ENCODE data around the gene IZUMO2. TPM values are rescaled to one million over a fixed set of nuclear protein-coding genes. Genes with fewer than 3 reads are reported as not detected.
"Not testable (repeated sequence)": the region's sequence is repeated elsewhere in the genome, so short reads cannot be mapped to it uniquely, and the experiment has no call there.

The IZUMO2 gene
- total RNA-seq, 1 donor from 2014 or later, result not detected

- intact Hi-C loops (cut with micrococcal nuclease); H3K4me3 Mint-ChIP-seq; H3K27me3 Mint-ChIP-seq; H3K9me3 Mint-ChIP-seq; H3K36me3 Mint-ChIP-seq (ENCODE audit: low read depth); DNase-seq; H3K27ac Mint-ChIP-seq; ATAC-seq (ENCODE audit: low read depth); H3K4me1 Mint-ChIP-seq: not testable (repeated sequence)
- POLR2A ChIA-PET, result interaction anchor here (0.5 kb wide), 1 partner anchor 184 kb away, joined by 3 read pairs; no protein-coding TSS in a partner anchor
- CTCF ChIA-PET, result interaction anchor here (0.9 to 1.1 kb wide), 3 partner anchors 12 to 514 kb away, joined by 3 to 4 read pairs (median 3); no protein-coding TSS in a partner anchor
These were observed 27.1 kb downstream of the IZUMO2 start for GRCh38 chr19:50135856-50136602.

GRCh38 chr19:50134777-50135719 lies 28.0 kb downstream of the IZUMO2 start:
- H3K9me3 Mint-ChIP-seq; DNase-seq; H3K27ac Mint-ChIP-seq; ATAC-seq (ENCODE audit: low read depth); POLR2A ChIA-PET; intact Hi-C loops (cut with micrococcal nuclease); H3K36me3 Mint-ChIP-seq (ENCODE audit: low read depth); H3K4me3 Mint-ChIP-seq; H3K4me1 Mint-ChIP-seq; H3K27me3 Mint-ChIP-seq: not testable (repeated sequence)
- CTCF ChIA-PET, result interaction anchor here (1.1 kb wide), 1 partner anchor 197 kb away, joined by 4 read pairs; no protein-coding TSS in a partner anchor

DNA sequence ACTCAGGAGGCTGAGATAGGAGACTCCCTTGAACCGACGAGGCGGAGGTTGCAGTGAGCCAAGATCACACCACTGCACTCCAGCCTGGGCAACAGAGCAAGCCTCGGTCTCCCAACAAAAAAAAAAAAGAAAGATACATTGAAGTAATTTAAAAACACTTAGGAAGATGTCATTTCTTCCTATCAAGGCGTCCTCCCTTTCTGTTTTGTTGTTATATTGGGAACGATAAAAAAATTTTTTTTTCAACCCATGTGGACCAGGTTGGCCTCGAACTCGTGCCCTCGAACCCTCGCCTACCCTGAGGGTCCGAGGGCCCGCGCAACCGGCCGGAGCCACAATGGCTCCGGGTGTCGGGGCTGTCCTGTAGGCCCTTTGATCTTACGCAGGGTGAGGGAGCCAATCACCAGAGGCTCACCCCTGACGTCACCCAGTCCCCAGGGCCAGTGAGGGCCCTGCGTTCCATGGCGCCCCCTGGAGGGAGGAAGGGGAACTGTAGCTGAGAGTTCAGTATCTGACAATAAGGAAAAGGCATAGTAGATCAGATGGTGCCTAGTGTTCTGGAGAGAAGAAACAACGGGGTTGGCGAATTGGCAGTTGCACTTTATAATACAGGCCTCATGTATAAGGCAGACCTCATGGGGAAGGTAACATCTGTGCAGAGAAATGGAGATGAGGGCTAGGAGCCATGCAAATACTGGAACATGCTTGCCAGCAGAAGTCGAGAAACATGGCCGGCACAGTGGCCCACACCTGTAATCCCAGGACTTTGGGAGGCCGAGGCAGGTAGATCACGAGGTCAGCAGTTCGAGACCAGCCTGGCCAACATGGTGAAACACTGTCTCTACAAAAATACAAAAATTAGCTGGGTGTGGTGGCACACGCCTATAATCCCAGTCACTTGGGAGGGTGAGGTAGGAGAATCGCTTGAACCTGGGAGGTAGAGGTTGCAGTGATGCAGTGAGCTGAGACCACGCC lies 29.3 kb downstream of the IZUMO2 start:
- H3K27me3 Mint-ChIP-seq; DNase-seq; CTCF ChIA-PET; POLR2A ChIA-PET; H3K36me3 Mint-ChIP-seq (ENCODE audit: low read depth); H3K4me3 Mint-ChIP-seq; H3K4me1 Mint-ChIP-seq; intact Hi-C loops (cut with micrococcal nuclease); ATAC-seq (ENCODE audit: low read depth); H3K27ac Mint-ChIP-seq; H3K9me3 Mint-ChIP-seq: not testable (repeated sequence)

DNA sequence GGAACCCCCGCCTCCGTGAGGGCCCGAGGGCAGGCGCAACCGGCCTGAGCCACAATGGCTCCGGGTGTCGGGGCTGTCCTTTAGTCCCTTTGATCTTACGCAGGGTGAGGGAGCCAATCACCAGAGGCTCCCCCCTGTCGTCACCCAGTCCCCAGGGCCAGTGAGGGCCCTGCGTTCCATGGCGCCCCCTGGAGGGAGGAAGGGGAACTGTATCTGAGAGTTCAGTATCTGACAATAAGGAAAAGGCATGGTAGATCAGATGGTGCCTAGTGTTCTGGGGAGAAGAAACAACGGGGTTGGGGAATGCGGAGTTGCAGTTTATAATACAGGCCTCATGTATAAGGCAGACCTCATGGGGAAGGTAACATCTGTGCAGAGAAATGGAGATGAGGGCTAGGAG lies 59.1 kb downstream of the IZUMO2 start:
- H3K27ac Mint-ChIP-seq; POLR2A ChIA-PET; H3K27me3 Mint-ChIP-seq; CTCF ChIA-PET; DNase-seq; intact Hi-C loops (cut with micrococcal nuclease); H3K4me1 Mint-ChIP-seq; H3K36me3 Mint-ChIP-seq (ENCODE audit: low read depth); H3K9me3 Mint-ChIP-seq; ATAC-seq (ENCODE audit: low read depth); H3K4me3 Mint-ChIP-seq: not testable (repeated sequence)

- H3K36me3 Mint-ChIP-seq (ENCODE audit: low read depth); ATAC-seq (ENCODE audit: low read depth); H3K27ac Mint-ChIP-seq; POLR2A ChIA-PET; CTCF ChIA-PET; DNase-seq; H3K4me1 Mint-ChIP-seq; intact Hi-C loops (cut with micrococcal nuclease); H3K27me3 Mint-ChIP-seq; H3K4me3 Mint-ChIP-seq; H3K9me3 Mint-ChIP-seq: not testable (repeated sequence)
These were observed 59.7 kb downstream of the IZUMO2 start for GRCh38 chr19:50103405-50103804.

Other genes with a start within 250 kb of the IZUMO2 start
- 198 and 199 TPM in 2 replicates for gene ATF5, start 234.1 kb downstream of the IZUMO2 start, total RNA-seq
- gene NUP62, start 233.8 kb downstream of the IZUMO2 start, total RNA-seq, result 96.8 and 114 TPM in 2 replicates
- gene SIGLEC11, start 202.1 kb downstream of the IZUMO2 start, total RNA-seq, result not detected in 2 replicates
- 71.1 and 82.6 TPM in 2 replicates for gene VRK3, start 137.9 kb downstream of the IZUMO2 start, total RNA-seq
- gene ZNF473, start 137.3 kb downstream of the IZUMO2 start, total RNA-seq, result 10.5 and 14.2 TPM in 2 replicates
- gene MYH14, start 40.3 kb upstream of the IZUMO2 start, total RNA-seq, result not detected in 2 replicates
- 34.5 and 44.3 TPM in 2 replicates for gene KCNC3, start 166.1 kb upstream of the IZUMO2 start, total RNA-seq
- 1.4 and 2.4 TPM in 2 replicates for gene NAPSA, start 202.4 kb upstream of the IZUMO2 start, total RNA-seq
- gene NR1H2, start 213.2 kb upstream of the IZUMO2 start, total RNA-seq, result 66.9 and 79.5 TPM in 2 replicates
- 58.8 and 65.5 TPM in 2 replicates for gene POLD1, start 221.1 kb upstream of the IZUMO2 start, total RNA-seq

Data from activated B cell treated with CpG ODN at 0.5 μM for 24 hours (primary cell).